SH-SY5Y (cell line): ENCODE data around the gene PEX14.

Experiments used
- GATA2 ChIP-seq: IDR thresholded peaks from 2 replicates; pipeline ENCODE4 v1.6.1; 2011; ENCODE audit warnings: mild to moderate bottlenecking, low read depth, low read length
- GATA3 ChIP-seq: IDR thresholded peaks from 2 replicates; pipeline ENCODE4 v1.6.1; 2011; ENCODE audit warnings: low read depth, mild to moderate bottlenecking, low read length, moderate library complexity

- TF ChIP-seq GATA3 (no peak), GATA2 (no peak)
These were observed 18.7 kb upstream of the PEX14 start for GRCh38 chr1:10456048-10456447.
